Measurements from ENCODE around the gene ATP6V1B1.

Gene ATP6V1B1

GRCh38 chr2:70986499-70987189 is 50.9 kb downstream of the ATP6V1B1 start:
- no peak overlapping the region for H3K4me3 ChIP-seq (ENCODE audit: low read length)
- no peak for TF ChIP-seq CTCF (conservative IDR thresholded peaks at IDR 0.05; ENCODE audit: low read length)

GRCh38 chr2:70987386-70987785 is 51.7 kb downstream of the ATP6V1B1 start:
- no peak for TF ChIP-seq CTCF (conservative IDR thresholded peaks at IDR 0.05; ENCODE audit: low read length)
- DNase-seq (ENCODE audit: low read depth): no peak
- no peak overlapping the region for H3K4me3 ChIP-seq (ENCODE audit: low read length)

More at GRCh38 chr2:70986499-70987189, 50.9 kb downstream of the ATP6V1B1 start:
- no peak for DNase-seq (ENCODE audit: low read depth)

- DNase-seq (ENCODE audit: low read depth): no peak
- no peak for TF ChIP-seq CTCF (conservative IDR thresholded peaks at IDR 0.05; ENCODE audit: low read length)
- H3K4me3 ChIP-seq (ENCODE audit: low read length): no peak overlapping the region
Measured at GRCh38 chr2:70988151-70988550, 52.5 kb downstream of the ATP6V1B1 start.

GRCh38 chr2:70988726-70989648 is 53.3 kb downstream of the ATP6V1B1 start:
- DNase-seq (ENCODE audit: low read depth): no peak
- H3K4me3 ChIP-seq (ENCODE audit: low read length): no peak overlapping the region
- no peak for TF ChIP-seq CTCF (conservative IDR thresholded peaks at IDR 0.05; ENCODE audit: low read length)

- no peak for DNase-seq (ENCODE audit: low read depth)
- no peak for TF ChIP-seq CTCF (conservative IDR thresholded peaks at IDR 0.05; ENCODE audit: low read length)
- no peak overlapping the region for H3K4me3 ChIP-seq (ENCODE audit: low read length)
Measured at GRCh38 chr2:70990216-70990615, 54.5 kb downstream of the ATP6V1B1 start.

GRCh38 chr2:70991142-70991541 is 55.4 kb downstream of the ATP6V1B1 start:
- H3K4me3 ChIP-seq (ENCODE audit: low read length): no peak overlapping the region
- DNase-seq (ENCODE audit: low read depth): no peak
- no peak for TF ChIP-seq CTCF (conservative IDR thresholded peaks at IDR 0.05; ENCODE audit: low read length)
